ENCODE data around the gene CMC2. TPM values are rescaled to one million over a fixed set of nuclear protein-coding genes. Genes with fewer than 3 reads are reported as not detected.

The CMC2 gene
- total and polyA plus RNA-seq, 2 of the 13 experiments (the other 11 are each of a cell fraction or from before 2014, with no cell fraction given): 116 to 129 TPM

DNA sequence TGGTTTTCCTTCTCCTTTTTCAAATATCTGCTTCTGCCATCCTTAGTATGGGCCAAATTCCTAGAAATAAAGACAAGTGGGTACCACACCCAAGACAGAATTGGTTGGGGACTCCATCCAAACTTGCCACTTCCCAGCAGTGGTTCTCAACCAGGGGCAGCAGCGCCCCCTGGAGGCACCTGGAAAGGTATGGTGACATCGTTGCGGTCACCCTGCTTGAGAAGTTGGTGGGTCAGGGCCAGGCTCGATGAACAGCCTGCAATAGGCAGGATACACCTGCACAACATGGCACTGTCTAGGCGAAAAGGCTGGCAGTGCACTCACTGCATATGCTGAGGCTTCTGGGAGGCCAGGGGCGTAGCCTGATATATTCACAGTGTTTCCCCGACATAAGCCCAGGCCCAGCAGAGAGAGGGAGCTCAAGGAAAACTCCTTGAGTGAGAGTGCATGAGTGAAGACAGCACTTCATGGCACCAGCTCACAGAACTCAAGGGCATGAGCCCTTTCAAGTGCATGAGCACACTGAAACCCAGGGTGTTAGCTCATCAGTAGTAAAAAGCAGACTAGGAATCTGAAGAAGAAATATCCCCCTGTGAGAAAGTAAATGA, 57.7 kb downstream of the CMC2 start (continued):
- TF ChIP-seq JARID2 (CRISPR knock-in tag; IDR thresholded peaks at IDR 0.05; ENCODE audit: insufficient replicate concordance) (no peak), SRY (CRISPR knock-in tag; IDR thresholded peaks at IDR 0.05) (no peak), XRCC5 (optimal IDR thresholded peaks at IDR 0.05; ENCODE audit: low read length) (peak; percentile 88), LBX2 (CRISPR knock-in tag; IDR thresholded peaks at IDR 0.05; ENCODE audit: borderline replicate concordance) (no peak), ZBTB20 (CRISPR knock-in tag; IDR thresholded peaks at IDR 0.05; ENCODE audit: borderline replicate concordance, low read depth) (no peak), ZNF615 (CRISPR knock-in tag; IDR thresholded peaks at IDR 0.05; ENCODE audit: borderline replicate concordance) (no peak), MYC (CRISPR knock-in tag; IDR thresholded peaks at IDR 0.05; ENCODE audit: borderline replicate concordance) (0 out of 2 replicates have a peak, but pooled peaks have one; percentile 23), TAF15 (IDR thresholded peaks at IDR 0.05; ENCODE audit: low read depth, low read length, poor library complexity, severe bottlenecking) (no peak), ZNF792 (CRISPR knock-in tag; IDR thresholded peaks at IDR 0.05) (no peak), HNF4A (CRISPR knock-in tag; IDR thresholded peaks at IDR 0.05) (0 out of 2 replicates have a peak, but pooled peaks have one; percentile 14), TFDP2 (CRISPR knock-in tag; IDR thresholded peaks at IDR 0.05) (no peak), ZNF414 (CRISPR knock-in tag; IDR thresholded peaks at IDR 0.05) (no peak), MTF1 (CRISPR knock-in tag; IDR thresholded peaks at IDR 0.05) (no peak)
- TF ChIP-seq, protein P1, sequence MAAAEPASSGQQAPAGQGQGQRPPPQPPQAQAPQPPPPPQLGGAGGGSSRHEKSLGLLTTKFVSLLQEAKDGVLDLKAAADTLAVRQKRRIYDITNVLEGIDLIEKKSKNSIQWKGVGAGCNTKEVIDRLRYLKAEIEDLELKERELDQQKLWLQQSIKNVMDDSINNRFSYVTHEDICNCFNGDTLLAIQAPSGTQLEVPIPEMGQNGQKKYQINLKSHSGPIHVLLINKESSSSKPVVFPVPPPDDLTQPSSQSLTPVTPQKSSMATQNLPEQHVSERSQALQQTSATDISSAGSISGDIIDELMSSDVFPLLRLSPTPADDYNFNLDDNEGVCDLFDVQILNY (CRISPR knock-in tag; conservative IDR thresholded peaks at IDR 0.05): 0 out of 2 replicates have a peak, but pooled peaks have one; percentile 17
- TF ChIP-seq, protein P2, sequence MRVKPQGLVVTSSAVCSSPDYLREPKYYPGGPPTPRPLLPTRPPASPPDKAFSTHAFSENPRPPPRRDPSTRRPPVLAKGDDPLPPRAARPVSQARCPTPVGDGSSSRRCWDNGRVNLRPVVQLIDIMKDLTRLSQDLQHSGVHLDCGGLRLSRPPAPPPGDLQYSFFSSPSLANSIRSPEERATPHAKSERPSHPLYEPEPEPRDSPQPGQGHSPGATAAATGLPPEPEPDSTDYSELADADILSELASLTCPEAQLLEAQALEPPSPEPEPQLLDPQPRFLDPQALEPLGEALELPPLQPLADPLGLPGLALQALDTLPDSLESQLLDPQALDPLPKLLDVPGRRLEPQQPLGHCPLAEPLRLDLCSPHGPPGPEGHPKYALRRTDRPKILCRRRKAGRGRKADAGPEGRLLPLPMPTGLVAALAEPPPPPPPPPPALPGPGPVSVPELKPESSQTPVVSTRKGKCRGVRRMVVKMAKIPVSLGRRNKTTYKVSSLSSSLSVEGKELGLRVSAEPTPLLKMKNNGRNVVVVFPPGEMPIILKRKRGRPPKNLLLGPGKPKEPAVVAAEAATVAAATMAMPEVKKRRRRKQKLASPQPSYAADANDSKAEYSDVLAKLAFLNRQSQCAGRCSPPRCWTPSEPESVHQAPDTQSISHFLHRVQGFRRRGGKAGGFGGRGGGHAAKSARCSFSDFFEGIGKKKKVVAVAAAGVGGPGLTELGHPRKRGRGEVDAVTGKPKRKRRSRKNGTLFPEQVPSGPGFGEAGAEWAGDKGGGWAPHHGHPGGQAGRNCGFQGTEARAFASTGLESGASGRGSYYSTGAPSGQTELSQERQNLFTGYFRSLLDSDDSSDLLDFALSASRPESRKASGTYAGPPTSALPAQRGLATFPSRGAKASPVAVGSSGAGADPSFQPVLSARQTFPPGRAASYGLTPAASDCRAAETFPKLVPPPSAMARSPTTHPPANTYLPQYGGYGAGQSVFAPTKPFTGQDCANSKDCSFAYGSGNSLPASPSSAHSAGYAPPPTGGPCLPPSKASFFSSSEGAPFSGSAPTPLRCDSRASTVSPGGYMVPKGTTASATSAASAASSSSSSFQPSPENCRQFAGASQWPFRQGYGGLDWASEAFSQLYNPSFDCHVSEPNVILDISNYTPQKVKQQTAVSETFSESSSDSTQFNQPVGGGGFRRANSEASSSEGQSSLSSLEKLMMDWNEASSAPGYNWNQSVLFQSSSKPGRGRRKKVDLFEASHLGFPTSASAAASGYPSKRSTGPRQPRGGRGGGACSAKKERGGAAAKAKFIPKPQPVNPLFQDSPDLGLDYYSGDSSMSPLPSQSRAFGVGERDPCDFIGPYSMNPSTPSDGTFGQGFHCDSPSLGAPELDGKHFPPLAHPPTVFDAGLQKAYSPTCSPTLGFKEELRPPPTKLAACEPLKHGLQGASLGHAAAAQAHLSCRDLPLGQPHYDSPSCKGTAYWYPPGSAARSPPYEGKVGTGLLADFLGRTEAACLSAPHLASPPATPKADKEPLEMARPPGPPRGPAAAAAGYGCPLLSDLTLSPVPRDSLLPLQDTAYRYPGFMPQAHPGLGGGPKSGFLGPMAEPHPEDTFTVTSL (CRISPR knock-in tag; IDR thresholded peaks at IDR 0.05; ENCODE audit: borderline replicate concordance): no peak
- TF ChIP-seq, protein P3, sequence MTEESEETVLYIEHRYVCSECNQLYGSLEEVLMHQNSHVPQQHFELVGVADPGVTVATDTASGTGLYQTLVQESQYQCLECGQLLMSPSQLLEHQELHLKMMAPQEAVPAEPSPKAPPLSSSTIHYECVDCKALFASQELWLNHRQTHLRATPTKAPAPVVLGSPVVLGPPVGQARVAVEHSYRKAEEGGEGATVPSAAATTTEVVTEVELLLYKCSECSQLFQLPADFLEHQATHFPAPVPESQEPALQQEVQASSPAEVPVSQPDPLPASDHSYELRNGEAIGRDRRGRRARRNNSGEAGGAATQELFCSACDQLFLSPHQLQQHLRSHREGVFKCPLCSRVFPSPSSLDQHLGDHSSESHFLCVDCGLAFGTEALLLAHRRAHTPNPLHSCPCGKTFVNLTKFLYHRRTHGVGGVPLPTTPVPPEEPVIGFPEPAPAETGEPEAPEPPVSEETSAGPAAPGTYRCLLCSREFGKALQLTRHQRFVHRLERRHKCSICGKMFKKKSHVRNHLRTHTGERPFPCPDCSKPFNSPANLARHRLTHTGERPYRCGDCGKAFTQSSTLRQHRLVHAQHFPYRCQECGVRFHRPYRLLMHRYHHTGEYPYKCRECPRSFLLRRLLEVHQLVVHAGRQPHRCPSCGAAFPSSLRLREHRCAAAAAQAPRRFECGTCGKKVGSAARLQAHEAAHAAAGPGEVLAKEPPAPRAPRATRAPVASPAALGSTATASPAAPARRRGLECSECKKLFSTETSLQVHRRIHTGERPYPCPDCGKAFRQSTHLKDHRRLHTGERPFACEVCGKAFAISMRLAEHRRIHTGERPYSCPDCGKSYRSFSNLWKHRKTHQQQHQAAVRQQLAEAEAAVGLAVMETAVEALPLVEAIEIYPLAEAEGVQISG (CRISPR knock-in tag; IDR thresholded peaks at IDR 0.05): peak; percentile 43; the same call in 1 of the 2 replicates
